ENCODE measurements around the gene ZBTB21.

GRCh38 chr21:42017022-42017421, 6.9 kb upstream of the ZBTB21 start:
- TF ChIP-seq POLR2A (IDR thresholded peaks at IDR 0.05; ENCODE audit: low read length) (no peak), CTCF (IDR thresholded peaks at IDR 0.05) (no peak), RAD21 (conservative IDR thresholded peaks at IDR 0.05 in 1 of 2, IDR thresholded peaks at IDR 0.05 in 1 of 2) (no peak), CBX8 (IDR thresholded peaks at IDR 0.05) (no peak), BCL3 (IDR thresholded peaks at IDR 0.05) (no peak)

All from A549 (cell line).